ENCODE measurements around the gene WDFY2. TPM values are rescaled to one million over a fixed set of nuclear protein-coding genes. Genes with fewer than 3 reads are reported as not detected.

Gene WDFY2
- total and polyA plus RNA-seq, 2 of the 13 experiments (the other 11 are each of a cell fraction or from before 2014, with no cell fraction given) = 22.6 to 27.0 TPM

GRCh38 chr13:51668580-51669195 lies 84.4 kb downstream of the WDFY2 start (continued):
- TF ChIP-seq ZBTB4 (CRISPR knock-in tag; IDR thresholded peaks at IDR 0.05; ENCODE audit: borderline replicate concordance) (no peak), AGO2 (optimal IDR thresholded peaks at IDR 0.05; ENCODE audit: low read depth, low read length) (no peak), FOSL2 (CRISPR knock-in tag; IDR thresholded peaks at IDR 0.05) (peak; percentile 49; the same call in 1 of the 2 replicates), MIXL1 (CRISPR knock-in tag; IDR thresholded peaks at IDR 0.05) (no peak), SP5 (CRISPR knock-in tag; IDR thresholded peaks at IDR 0.05; ENCODE audit: borderline replicate concordance, low read depth) (peak; percentile 19; the same call in 1 of the 2 replicates), MED1 (CRISPR knock-in tag; IDR thresholded peaks at IDR 0.05) (peak; percentile 49; the same call in 1 of the 2 replicates), KLF9 (CRISPR knock-in tag; IDR thresholded peaks at IDR 0.05; ENCODE audit: low read depth) (no peak), SKIL (CRISPR knock-in tag; IDR thresholded peaks at IDR 0.05; ENCODE audit: borderline replicate concordance) (no peak), PRDM15 (CRISPR knock-in tag; IDR thresholded peaks at IDR 0.05) (no peak), FOXP1 (IDR thresholded peaks at IDR 0.05) (no peak), FOXP1 (CRISPR knock-in tag; IDR thresholded peaks at IDR 0.05) (peak; percentile 82), EZH2 (conservative IDR thresholded peaks at IDR 0.05; ENCODE audit: low read depth, low read length) (no peak), ZFP82 (CRISPR knock-in tag; IDR thresholded peaks at IDR 0.05; ENCODE audit: borderline replicate concordance) (no peak), ZNF841 (CRISPR knock-in tag; IDR thresholded peaks at IDR 0.05; ENCODE audit: borderline replicate concordance) (no peak), ZNF354B (CRISPR knock-in tag; IDR thresholded peaks at IDR 0.05) (no peak), AGO1 (IDR thresholded peaks at IDR 0.05; ENCODE audit: low read depth, low read length, poor library complexity, severe bottlenecking) (no peak), ZNF317 (CRISPR knock-in tag; IDR thresholded peaks at IDR 0.05) (no peak), DZIP1 (CRISPR knock-in tag; IDR thresholded peaks at IDR 0.05) (no peak), NFRKB (IDR thresholded peaks at IDR 0.05) (no peak)

Data from HepG2 (cell line).